GM19035 (cell line): ENCODE results near the gene NHSL2.
A peak's percentile ranks its signal among the peaks of the same experiment; 100 is the strongest.

Experiments used
- ATAC-seq: cut with Tn5 transposase; IDR thresholded peaks from one replicate; pipeline ENCODE4 v1.9.1; 2021; ENCODE audit not compliant: unreplicated experiment

NHSL2 gene

DNA sequence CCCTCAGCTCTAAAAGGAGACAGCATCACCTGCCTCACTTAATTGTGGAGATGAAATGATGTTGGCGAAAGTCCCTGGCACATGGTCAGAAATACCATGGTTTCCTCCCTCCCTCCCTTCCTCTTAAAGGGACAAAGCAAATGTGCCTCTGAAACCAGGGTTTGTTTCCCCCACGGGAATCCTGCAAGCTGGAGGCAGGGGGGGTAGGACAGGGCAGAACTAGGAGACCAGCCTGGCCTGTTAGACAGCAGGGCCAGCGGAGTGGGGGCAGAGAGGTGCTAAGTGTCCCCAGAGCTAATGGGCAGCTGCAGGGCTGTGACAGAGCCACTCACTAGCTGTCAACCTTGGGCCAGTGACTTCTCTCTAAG lies 215.4 kb downstream of the NHSL2 start:
- no peak for ATAC-seq

- ATAC-seq, result peak; percentile 71
These were observed 216.0 kb downstream of the NHSL2 start for GRCh38 chrX:72126539-72127140.

GRCh38 chrX:72127332-72127731 lies 216.7 kb downstream of the NHSL2 start:
- ATAC-seq, result no peak

DNA sequence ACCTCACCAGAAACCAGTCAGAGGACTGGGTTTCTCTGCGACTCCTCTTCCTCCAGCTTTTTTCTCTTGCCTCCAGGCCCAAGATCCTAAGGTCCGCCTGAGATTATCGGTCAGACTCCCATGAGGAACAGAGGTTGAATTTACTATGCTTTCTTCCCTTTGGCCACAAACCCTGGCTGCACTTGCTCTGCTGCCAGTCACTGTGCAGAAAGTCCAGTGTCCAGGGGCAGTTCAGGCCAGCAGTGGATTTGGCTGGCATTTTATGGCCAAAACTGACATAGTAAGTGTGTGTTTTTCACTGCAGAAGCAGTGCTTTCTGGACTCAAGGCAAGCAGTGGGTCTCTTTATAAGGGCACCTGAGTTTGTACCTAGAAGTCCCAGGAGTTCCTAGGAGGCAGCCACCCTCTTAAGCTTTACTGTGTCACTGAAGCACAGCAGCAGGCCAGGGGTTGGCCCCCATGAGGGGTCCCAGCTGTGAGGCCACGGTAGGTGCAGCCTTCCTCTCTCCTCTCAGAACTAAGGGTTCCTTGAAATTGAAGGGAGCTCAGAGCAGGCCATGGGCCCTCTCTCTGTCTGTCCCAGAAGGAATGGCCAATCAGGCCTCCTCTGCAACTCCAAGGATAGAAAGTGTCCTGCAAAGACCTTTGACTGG lies 217.7 kb downstream of the NHSL2 start:
- no peak for ATAC-seq

- ATAC-seq, result no peak
These were observed 218.2 kb downstream of the NHSL2 start for GRCh38 chrX:72128881-72129280.

GRCh38 chrX:72129661-72130060 lies 219.0 kb downstream of the NHSL2 start:
- ATAC-seq, result no peak

DNA sequence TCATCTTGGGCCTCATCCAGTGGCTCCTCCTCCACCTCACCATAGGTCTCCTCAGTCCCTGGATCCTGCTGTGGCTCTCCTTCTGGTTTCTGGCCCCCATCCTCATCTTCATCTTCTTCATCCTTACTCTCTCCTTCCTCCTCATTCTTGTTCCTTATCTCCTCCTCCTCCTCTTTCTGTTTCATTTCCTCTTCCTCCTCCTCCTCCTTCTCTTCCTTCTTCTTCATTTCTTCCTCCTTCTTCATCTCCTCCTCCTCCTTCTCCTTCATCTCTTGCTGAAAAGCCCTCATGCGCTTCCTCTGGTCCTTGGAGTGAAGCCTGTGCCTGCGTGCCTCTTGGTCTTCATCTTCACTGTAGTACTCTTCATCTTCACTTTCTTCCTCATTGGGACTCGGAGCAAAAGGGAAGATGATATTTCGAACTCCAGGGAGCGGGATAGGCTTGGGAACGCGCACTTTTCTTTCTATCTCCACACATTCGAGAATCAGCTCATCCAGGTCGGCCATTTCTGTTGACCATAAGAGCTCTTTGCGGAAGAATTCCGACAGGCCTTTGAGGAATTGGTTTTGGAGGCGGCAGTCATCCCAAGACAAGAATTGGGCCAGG lies 219.6 kb downstream of the NHSL2 start:
- ATAC-seq, result no peak

DNA sequence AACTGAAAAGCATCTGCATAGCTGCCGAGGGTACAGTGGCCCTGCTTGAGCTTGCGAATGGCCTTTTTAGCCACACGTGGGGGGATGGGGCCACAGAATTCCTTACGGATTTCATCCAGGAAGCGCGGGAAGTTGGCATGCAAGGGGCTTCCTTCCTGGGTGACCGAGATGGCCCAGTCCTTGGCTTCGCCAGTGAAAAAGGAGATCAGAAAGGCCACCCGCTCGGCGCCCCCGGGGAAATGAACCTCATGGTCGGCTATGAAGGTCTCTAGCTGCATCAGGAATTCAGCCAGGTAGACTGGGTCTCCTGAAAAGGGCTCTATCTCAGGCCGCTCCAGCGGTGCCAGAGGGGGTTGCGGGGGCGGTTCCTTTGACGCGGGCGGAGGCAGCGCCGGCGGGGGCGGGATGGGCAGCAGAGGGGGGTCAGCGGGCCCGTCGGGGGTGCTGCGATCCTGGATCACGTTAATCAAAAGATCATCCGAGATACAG lies 220.2 kb downstream of the NHSL2 start:
- ATAC-seq, result no peak

GRCh38 chrX:72131317-72132294 lies 221.0 kb downstream of the NHSL2 start, which contains the start of gene RTL5:
TSS of gene RTL5 (minus strand) at chrX:72131915.
- ATAC-seq, result peak; percentile 66

GRCh38 chrX:72132456-72132855 lies 221.8 kb downstream of the NHSL2 start:
- no peak for ATAC-seq

DNA sequence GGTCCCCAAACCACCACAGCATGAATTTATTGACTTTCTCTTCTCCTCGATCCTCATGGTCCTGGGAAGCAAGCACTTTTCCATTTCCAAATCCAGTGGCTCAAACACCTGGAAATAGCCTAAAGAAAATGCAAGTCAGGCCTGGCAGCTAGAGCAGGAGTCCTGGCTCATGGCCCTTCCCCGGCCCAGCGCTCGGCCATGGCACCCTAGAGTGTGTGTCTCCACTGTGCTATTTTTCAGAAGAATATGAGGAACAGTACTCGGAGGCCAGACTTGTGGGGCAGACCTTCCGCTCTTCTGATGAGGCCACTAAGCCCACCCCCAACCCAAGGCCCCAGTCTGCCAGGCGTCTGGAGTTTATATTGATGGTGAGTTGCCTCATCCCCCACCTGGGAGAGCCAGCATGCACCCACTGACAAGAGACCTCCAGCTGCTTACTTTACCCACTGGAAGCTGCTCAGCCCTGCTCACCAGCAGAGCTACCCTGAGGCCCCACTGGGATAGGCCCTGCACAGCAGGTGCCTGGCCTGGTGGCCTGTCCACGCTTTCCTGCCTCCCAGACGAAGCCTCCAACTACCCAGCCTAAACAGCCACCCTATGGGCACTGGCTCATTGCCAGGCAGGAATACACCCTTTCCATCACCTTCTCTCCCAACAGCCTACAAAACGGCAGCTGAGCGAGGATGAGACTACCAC lies 223.4 kb downstream of the NHSL2 start:
- ATAC-seq, result no peak

DNA sequence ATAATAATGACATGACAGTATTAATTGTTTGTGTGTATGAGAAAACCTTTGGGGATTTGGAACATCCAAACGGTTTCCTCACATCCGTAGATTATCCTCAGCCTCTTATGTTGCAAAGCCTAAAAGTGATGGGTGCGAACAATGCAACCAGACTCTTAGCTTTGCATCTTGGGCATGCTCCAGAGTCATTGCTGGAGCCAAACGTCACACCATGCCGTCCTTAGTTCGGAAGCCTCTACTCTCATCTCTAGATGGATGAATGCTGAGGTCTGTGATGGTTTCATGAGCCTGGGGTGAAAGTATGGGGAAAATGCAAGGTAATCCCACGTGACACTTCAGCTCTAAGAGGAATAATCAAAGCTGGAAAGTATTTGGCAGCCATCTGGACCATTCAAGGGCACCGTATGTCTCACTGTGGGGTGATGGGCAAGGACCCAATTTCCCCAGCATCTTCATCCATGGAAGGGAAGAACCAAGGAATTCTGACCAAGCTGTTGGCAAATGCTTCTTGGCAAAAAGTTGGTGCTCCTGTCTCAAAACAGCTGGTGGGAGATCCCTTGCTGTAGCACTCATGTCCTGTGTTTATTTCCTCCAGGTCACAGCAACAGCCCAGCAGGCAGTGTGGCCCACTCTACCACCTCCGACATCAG lies 227.3 kb downstream of the NHSL2 start:
- no peak for ATAC-seq

DNA sequence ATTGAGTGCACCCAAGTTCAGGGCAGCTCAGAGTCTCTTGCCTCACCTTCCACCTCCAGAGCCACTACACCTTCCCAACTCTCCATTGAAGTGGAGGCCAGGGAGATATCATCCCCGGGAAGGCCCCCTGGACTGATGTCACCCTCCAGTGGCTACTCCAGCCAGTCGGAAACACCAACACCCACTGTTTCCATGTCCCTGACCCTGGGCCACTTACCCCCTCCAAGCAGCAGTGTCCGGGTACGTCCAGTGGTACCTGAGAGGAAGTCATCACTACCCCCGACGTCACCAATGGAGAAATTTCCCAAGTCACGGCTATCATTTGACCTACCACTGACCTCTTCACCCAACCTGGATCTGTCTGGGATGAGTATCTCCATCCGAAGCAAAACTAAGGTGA lies 228.9 kb downstream of the NHSL2 start:
- ATAC-seq, result no peak

DNA sequence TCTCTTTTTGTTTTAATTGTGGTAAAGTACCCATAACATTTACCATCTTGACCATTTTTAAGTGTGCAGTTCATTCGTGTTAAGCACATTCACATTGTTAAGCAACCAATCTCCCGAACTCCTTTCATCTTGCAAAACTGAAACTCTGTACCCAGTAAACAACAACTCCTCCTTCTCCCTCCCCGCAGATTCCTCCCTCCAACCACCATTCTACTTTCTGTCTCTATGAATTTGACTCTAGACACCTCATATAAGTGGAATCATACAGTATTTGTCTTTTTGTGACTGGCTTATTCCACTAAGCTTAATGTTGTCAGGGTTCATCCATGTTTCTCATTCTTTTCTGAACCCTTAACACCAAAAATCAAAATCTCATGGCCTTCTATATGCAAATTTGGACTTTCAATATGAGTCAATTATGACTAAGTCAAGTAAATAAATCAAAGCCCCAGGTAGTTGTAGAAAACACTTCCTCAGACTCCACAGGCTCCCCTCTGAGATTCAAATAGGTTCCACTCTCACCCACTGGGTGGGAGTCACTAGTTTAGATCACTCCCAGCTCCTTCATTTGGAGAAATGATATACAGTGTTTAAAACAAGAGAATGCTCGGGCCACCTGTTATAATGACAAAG lies 230.8 kb downstream of the NHSL2 start:
- peak; percentile 90 for ATAC-seq

DNA sequence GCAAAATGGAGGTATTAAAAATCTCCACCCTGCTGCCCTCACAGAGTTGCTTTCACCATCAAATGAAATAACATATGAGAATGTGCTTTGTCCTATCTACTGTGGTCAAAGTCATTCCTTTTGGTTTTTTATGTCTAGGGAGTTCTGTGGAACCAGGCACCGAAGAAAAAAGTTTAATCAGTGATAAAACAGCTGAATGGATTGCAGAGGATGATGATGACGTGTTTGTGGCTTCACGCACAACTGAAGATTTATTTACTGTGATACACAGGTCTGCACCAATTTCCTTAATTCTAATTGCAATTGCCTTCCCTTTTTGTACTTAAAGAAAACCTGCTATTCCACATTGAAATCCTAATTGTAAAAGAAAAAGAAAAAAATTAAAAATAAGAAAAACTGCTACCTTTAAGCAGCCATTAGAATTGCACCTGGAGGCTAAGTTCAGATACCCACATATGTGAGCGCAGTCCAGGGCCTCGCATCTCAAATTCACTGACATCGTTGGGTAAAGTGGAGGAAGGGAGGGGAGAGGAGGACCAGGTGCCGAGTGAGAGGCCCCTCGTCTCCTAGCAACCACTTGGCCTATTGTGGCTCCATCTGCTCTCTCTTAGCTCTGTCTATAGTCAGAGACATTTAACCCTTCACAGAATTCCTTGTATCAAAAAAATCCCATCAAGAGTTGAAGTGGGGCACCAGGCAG lies 231.6 kb downstream of the NHSL2 start:
- no peak for ATAC-seq

- ATAC-seq, result no peak
These were observed 232.4 kb downstream of the NHSL2 start for GRCh38 chrX:72142794-72143608.

- no peak for ATAC-seq
These were observed 232.9 kb downstream of the NHSL2 start for GRCh38 chrX:72143609-72143907.

DNA sequence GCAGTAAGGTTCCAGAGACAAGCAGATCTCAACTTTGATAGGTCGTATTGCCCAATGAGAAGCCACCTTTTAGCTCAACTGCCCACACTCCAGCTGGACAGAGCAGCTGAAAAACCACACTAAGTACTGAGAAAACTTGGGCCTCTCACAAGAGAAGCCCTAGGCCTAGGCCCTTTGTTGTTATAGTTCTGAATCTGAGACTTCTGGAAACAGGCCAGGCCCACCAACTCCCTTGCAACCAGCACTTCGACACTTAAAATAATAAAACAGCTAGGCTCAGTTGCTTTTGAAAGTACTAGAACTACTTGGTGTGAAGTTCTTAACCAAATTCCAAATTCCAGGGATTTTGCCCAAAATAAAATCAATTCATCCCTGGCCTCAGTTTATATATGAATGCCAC lies 234.5 kb downstream of the NHSL2 start:
- no peak for ATAC-seq
